Transverse colon (tissue), 4 donors: ENCODE results near the gene MRPS31.

Source experiments
- EP300 ChIP-seq: sonication (generic); formaldehyde crosslinking; IDR thresholded peaks from one replicate; pipeline ENCODE4 v1.6.1; 2017; ENCODE audit warnings: antibody characterized with exemption, low read depth
- POLR2A ChIP-seq: fragments of 450-650 bp; IDR thresholded peaks from one replicate; pipeline ENCODE4 v1.6.1; 2016; ENCODE audit warnings: antibody characterized with exemption, mild to moderate bottlenecking, moderate library complexity
- POLR2AphosphoS5 ChIP-seq, 3 donors: sonication (generic); formaldehyde crosslinking; IDR thresholded peaks; one replicate each; pipeline ENCODE4 v1.6.1; 2016; ENCODE audit warnings: antibody characterized with exemption in 3 of 3
- TF ChIP-seq, protein P1 (sequence below), 5 experiments: fragments of 200-600 bp in 3 of 5; fragments of 450-650 bp in 2 of 5; sonication (generic) in 3 of 5; IDR thresholded peaks; 1 replicate in 2 of 5; 2 replicates in 3 of 5; pipeline ENCODE4 v1.5.1; 2016 to 2017; ENCODE audit warnings: antibody characterized with exemption in 5 of 5, inconsistent platforms in 3 of 5, mild to moderate bottlenecking in 2 of 5, moderate library complexity in 1 of 5

DNA sequence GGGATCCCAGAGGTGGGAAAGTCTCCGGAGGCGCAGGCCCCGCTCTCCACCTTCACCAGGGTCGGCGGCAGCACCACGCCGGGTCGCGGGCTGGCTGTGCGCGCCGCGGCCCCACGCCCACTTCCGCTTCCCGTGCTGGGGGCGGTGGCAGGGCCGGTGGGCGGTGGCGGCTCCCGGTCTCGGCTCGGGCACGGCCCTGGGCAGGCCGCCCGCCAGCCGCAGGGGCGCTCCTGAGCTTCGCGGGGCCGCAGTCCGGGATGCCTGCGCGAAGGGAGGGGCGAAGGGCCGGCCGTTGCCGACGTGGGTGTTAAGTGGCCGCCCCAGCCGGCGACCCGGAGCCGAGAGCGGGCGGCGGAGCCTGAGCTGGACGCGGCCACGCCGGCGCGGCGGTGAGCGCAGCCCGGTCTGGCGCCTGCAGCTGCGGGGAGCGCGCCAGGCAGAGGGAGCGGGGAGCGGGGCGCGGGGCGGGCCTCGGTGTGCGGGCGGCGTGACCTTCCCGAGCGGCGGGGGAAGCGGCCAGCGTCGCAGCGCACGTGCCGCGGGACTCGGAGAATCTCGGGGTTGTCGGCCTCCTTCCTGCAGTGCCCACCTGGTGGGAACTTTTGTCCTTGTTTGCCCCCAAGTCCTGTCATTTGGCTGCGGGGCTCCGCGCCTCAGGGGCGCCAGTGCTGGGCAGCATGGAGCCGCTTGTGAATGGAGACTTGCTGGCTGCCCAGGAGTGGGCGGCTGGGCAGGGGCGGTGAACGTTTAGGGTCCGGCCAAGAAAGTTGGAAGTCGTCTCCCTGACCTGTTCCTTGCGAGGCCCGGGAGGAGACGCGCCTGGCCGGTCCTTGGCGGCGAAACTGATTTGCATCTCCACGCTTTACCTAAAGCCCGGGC is 18.5 kb upstream of the MRPS31 start, which contains the start of gene SLC25A15:
- peak; percentile 37 for TF ChIP-seq POLR2A
- TF ChIP-seq, protein P1, sequence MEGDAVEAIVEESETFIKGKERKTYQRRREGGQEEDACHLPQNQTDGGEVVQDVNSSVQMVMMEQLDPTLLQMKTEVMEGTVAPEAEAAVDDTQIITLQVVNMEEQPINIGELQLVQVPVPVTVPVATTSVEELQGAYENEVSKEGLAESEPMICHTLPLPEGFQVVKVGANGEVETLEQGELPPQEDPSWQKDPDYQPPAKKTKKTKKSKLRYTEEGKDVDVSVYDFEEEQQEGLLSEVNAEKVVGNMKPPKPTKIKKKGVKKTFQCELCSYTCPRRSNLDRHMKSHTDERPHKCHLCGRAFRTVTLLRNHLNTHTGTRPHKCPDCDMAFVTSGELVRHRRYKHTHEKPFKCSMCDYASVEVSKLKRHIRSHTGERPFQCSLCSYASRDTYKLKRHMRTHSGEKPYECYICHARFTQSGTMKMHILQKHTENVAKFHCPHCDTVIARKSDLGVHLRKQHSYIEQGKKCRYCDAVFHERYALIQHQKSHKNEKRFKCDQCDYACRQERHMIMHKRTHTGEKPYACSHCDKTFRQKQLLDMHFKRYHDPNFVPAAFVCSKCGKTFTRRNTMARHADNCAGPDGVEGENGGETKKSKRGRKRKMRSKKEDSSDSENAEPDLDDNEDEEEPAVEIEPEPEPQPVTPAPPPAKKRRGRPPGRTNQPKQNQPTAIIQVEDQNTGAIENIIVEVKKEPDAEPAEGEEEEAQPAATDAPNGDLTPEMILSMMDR (IDR thresholded peaks at IDR 0.05): peak in 2 of 5 experiments; percentile 20 to 42
- TF ChIP-seq EP300: no peak
- TF ChIP-seq POLR2AphosphoS5 (IDR thresholded peaks at IDR 0.05): peak in 1 of 3 donors; percentile 49
